ENCODE measurements around the gene CFDP1.
"Not testable (repeated sequence)": the region's sequence is repeated elsewhere in the genome, so short reads cannot be mapped to it uniquely, and the experiment has no call there.

The CFDP1 gene

DNA sequence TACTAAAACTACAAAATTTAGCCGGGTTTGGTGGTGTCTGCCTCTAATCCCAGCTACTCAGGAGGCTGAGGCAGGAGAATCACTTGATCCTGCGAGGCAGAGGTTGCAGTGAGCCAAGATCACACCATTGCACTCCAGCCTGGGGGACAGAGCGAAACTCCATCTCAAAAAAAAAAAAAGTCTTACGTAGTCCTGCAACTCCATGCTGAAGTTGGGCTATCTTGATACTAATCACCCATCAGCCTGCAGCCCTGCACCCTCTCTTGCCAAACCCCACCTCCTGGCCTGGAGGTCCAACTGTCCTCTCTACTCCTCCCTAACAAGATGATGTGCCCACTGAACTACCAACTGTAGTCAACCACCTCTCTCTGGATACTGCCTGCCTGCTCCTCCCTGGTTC lies 26.4 kb upstream of the CFDP1 start:
- DNase-seq (ENCODE audit: low read depth in 3 of 3, low spot score in 1 of 3): no peak

DNA sequence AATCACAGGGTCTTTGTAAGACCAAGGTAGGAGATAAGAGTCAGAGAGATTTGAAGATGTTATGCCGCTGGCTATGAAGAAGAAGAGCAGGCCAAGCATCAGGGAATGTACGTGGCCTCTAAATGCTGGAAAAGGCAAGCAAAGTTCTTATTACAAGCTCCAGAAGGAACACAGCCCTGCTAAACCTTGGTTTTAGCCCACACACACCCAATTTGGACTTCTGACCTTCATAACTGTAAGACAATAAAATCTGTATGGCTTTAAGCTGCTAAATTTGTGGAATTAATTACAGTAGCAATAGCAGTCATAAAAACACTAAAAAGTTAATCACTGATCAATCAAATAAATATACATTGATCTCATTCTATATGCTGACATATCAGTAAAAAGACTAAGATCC lies 25.1 kb upstream of the CFDP1 start:
- DNase-seq (ENCODE audit: low read depth in 3 of 3, low spot score in 1 of 3): no peak

DNA sequence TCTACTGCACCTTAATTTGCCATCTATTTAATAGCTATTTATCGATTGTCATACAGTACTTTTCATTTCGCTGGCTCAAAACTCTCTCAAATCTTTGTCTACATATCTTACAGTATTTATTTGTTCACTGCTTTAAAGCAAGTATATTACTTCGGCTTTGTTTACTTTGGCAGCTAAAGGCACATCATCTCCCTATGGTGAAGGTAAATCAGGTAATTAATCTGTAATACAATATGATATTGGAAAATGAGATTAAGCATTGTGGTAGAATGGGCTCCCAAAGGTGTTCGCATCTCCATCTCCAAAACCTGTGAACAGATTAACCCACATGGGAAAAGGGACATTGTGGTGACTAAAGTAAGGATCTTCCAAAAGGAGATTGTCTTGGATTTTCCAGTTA lies 24.7 kb upstream of the CFDP1 start:
- no peak for DNase-seq (ENCODE audit: low read depth in 3 of 3, low spot score in 1 of 3)

DNA sequence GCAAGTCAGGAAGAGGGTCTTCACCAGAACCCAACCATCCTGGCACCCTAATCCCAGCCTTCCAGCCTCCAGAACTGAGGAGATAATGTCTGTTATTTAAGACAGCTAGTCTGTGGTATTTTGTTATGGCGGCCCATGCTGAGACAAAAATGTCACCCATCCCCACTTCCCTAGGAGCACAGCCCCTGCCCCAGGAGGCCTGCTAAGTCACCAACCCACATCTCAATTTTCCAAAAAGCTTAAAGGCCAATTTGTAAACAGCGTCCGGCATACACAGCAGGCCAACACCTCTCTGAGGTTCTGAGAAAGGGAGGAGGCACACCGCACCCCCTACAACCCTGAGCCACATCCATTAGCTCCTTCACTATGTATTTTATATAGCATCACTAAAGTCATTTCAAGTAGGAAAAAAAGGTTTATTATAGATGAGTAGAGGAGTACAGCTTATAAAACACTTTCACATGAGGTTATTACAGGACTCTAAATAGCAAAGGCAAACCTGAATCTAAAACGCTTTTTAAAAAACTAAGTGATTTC lies 24.2 kb upstream of the CFDP1 start:
- no peak for DNase-seq (ENCODE audit: low read depth in 3 of 3, low spot score in 1 of 3)

DNA sequence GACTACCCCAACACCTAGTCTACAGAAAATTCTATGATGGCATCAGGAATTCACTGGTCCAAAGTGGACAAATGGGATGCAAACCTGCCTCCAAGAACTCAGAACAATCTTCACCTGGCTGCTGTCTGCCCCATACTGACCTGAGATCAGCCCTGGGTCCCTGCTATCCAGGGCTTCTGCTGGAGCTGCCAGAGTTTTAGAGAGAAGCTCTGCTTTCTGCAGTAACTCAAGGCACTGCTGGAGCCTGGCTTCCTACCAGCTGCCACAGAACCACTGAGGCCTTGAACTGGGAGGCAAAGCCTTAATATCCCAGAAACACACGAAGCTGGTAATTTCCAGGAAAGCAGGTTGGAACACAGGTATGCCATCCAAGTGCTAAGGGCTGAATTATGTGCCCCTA lies 23.7 kb upstream of the CFDP1 start:
- DNase-seq (ENCODE audit: low read depth in 3 of 3, low spot score in 1 of 3): no peak

DNA sequence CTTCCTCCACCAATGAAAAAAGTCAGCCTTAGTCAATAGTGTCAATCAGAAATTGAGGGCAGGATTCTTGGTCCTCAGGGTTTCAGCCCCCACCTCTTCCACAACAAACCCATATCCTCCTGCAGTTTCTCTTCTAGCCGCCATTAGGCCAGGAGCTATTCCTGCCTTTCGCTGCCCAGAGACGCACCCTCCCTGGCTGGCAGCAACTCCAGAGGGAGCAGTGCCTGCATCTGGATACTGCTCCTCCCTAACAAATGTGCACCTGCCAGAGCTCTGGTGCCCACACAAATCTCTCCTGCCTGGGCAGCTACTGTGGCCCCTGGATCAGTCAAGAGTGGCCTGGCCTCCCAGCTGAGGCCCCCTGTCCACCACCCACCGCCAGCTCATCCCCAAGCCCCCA lies 23.2 kb upstream of the CFDP1 start:
- not testable (repeated sequence) for DNase-seq (ENCODE audit: low read depth in 3 of 3, low spot score in 1 of 3)

DNA sequence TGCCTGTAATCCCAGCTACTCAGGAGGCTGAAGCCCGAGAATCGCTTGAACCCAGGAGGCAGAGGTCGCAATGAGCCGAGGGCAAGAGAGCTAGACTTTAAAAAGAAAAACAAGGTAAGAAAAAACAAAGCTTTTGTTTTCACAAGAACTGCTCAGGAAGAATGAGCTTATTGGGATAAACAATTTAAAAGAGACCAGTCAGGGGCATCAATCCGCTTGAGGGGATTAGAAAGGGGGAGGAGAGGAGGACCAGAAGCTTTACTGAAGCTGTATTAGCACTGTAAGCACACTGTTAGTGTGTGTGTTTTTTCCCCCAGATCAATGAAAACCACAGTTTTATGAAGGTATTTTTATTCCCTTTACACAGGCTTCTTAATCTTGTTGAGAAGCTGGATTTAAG lies 22.4 kb upstream of the CFDP1 start:
- DNase-seq (ENCODE audit: low read depth in 3 of 3, low spot score in 1 of 3): no peak

DNA sequence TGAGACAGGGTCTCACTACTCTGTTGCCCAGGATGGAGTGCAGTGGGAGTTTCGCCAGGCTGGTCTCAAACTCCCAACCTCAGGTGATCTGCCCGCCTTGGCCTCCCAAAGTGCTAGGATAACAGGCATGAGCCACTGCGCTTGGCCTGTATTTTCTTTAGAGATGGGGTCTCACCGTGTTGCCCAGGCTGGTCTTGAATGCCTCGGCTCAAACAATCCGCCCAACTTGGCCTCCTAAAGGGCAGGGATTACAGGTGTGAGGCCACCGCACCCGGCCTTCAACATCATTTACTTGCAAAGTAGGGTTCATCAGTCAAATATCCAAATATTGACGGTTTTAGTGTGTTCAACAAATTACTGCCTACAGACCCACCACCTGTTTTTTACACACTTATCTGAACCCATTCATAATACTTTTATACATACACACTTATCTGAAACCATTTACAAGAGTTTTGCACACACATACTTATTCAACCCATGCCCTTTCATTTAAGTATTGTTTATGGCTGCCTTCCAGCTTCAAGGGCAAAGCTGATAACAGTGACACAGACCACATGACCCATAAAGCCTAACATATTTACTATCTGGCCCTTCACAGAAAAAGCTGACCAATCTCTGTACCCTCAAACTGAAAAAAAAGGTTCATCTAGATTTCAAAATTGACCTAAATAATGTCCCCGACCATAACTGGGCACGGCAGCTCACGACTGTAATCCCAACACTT lies 19.3 kb upstream of the CFDP1 start:
- DNase-seq (ENCODE audit: low read depth in 3 of 3, low spot score in 1 of 3): no peak

DNA sequence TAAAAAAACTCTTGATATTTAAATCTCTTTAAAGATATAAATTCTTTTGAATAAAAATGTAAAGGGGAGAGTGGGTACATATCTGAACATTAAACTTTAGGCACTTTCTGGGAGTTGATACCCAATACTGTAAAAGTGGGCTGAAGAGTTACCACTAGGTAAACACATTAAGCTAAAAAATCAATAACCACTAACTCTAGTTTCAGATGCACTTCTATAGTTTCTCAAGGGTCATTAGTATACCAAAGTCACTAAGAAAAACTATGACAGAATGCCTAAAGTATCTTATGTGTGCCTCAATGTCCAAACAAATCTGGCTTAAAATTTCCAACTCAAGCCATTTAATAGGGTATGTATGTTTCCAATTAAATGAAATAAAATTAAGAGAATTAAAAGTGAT lies 13.1 kb upstream of the CFDP1 start:
- DNase-seq (ENCODE audit: low read depth in 3 of 3, low spot score in 1 of 3): no peak

DNA sequence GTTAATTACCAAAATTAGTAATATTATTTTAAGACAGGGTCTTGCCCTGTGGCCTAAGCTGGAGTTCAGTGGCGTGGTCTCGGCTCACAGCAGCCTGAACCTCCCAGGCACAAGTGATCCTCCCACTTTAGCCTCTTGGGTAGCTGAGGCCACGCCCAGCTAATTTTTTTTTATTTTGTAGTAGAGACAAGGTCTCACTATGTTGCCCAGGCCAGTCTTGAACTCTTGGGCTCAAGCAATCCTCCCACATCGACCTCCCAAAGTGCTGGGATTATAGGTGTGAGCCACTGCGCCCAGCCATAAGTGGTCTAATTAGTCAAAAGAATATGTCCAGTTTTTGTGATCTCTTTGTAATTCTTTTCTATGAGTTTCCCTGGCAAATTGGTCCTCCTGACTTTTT lies 12.0 kb upstream of the CFDP1 start:
- no peak for DNase-seq (ENCODE audit: low read depth in 3 of 3, low spot score in 1 of 3)

DNA sequence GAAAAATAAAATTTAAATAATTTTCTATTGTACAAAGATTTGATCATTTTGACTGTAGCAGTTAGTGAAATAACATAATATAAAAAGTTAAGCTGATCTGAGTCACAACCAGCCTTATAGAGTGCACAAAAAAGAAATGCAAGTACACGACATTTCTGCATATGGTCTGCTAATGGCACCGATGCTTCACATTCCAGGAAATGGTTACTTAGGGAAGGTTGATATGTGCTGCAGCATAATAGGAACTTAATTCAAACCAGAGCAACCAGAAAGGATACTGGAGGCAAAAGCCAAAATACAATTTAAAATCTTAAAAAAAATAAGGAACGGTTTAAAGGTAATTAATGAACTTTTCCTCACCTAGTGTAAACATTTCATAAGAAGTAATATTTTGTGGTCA lies 10.0 kb upstream of the CFDP1 start:
- no peak for DNase-seq (ENCODE audit: low read depth in 3 of 3, low spot score in 1 of 3)

DNA sequence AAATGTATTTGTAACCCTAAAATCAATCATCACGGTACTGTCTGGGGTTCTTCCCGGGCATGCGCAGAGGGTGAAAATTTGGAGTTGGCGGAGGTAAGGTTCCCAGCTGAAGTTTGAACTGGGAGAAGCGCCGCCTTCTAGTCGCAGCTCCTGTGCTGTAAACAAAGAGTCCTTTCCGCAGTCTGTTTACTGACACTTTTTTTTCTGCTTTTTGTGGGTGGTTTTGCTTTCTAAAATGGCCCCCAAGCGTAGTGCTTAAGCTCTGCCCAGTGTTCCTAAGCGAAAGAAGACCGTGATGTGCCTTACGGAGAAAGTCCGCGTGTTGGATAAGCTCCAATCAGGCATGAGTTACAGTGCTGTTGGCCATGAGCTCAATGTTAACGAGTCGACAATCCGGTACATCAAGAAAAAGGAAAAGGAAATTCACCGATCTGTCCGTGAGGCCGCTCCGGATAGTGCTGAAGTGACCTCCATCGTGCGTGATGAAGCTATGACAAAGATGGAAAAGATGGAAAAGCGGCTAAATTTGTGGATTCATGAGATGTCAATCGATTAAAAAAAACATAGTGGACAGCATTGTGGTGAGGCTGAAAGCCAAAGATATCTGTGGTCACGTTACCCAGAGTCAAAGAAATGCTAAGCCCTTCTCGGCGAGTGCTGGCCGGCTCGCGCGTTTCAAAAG lies 570 bp upstream of the CFDP1 start:
- peak in 1 of 3 donors; percentile 54 for DNase-seq (ENCODE audit: low read depth in 3 of 3, low spot score in 1 of 3)

DNA sequence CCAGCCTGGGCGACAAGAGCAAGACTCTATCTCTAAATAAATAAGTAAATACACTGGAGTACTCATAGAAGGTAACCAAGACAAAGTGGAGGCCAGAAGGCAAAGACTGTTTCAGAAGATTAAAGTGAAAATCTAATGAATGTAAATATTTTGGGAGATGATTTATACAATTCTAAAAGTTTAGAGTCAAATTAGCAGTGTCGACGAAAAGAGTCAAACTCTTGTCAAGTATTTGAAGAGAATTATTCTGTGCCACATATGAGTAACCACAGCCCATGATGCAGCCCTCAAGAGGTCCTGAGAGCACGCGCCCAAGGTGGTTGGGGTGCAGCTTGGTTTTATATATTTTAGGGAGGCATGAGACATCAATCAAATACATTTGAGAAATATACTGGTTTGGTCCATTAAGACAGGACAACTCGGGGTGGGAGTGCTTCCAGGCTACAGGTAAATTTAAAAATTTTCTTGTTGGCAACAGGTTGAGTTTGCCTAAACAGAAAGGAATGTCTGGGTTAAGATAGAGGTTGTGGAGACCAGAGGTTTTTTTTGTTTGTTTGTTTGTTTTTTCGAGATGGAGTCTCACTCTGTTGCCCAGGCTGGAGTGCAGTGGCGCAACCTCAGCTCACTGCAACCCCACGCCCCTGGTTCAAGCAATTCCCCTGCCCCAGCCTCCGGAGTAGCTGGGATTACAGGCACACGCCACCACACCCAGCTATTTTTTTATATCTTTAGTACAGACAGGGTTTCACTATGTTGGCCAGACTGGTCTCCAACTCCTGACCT lies 3.5 kb downstream of the CFDP1 start:
- DNase-seq (ENCODE audit: low read depth in 3 of 3, low spot score in 1 of 3): no peak

DNA sequence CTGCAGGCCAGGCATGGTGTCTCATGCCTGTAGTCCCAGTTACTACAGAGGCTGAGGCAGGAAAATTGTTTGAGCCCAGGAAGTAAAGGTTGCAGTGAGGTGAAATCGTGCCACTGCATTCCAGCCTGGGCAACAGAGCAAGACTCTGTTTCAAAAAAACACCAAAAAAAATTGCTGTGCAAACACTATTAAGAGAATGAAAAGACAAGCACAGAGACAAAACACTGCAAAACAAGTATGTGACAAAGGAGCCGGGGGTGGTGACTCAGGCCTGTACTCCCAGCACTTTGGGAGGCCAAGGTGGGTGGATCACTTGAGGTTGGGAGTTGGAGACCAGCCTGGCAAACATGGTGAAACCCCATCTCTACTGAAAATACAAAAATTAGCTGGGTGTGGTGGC lies 6.8 kb downstream of the CFDP1 start:
- DNase-seq (ENCODE audit: low read depth in 3 of 3, low spot score in 1 of 3): not testable (repeated sequence)

DNA sequence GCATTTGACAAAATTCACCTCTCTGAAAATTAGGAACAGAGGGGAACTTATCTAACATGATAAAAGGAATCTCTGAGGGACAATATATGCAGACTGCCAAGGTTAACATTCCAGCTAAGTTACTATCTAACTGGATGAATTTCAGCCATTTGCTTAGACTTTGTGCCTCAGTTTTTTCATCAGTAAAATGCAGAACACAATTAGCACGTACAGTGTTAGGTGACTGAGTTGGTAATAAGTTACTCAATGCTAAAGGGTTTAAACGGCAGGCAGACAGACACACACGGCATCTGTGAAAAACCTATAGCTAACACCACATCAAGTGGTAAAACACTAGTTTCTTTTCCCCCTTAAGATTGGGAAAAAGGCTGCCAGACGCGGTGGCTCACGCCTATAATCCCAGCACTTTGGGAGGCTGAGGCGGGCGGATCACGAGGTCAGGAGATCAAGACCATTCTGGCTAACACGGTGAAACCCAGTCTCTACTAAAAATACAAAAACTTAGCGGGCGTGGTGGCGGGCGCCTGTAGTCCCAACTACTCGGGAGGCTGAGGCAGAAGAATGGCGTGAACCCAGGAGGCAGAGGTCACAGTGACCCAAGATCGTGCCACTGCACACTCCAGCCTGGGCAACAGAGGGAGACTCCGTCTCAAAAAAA lies 9.1 kb downstream of the CFDP1 start:
- not testable (repeated sequence) for DNase-seq (ENCODE audit: low read depth in 3 of 3, low spot score in 1 of 3)

DNA sequence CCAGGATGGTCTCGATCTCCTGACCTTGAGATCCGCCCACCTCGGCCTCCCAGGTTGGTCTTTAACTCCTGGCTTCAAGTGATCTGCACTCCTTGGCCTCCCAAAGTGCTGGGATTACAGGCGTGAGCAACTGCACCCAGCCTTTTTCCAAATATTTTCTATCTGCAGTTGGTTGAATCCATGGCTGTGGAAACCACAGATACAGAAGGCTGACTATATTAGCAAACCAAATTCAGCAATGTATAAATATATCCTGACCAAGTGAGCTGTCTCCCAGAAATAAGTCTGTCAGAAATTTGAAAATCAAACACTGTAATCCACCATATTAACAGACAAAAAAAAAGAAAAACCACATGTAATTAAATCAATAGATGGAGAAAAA lies 9.6 kb downstream of the CFDP1 start:
- DNase-seq (ENCODE audit: low read depth in 3 of 3, low spot score in 1 of 3): no peak

DNA sequence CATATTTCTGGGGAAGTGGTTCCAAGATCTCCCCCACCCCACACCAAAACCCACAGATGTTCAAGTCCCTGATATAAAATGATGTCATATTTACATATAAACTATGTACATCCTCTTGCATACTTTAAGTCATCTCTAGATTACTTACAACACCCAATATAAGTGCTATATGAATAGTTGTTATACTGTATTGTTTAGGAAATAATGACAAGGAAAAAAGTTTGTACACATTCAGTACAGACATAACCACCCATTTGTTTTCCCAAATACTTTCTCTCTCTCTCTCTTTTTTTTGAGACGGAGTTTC lies 11.5 kb downstream of the CFDP1 start:
- DNase-seq (ENCODE audit: low read depth in 3 of 3, low spot score in 1 of 3): no peak

DNA sequence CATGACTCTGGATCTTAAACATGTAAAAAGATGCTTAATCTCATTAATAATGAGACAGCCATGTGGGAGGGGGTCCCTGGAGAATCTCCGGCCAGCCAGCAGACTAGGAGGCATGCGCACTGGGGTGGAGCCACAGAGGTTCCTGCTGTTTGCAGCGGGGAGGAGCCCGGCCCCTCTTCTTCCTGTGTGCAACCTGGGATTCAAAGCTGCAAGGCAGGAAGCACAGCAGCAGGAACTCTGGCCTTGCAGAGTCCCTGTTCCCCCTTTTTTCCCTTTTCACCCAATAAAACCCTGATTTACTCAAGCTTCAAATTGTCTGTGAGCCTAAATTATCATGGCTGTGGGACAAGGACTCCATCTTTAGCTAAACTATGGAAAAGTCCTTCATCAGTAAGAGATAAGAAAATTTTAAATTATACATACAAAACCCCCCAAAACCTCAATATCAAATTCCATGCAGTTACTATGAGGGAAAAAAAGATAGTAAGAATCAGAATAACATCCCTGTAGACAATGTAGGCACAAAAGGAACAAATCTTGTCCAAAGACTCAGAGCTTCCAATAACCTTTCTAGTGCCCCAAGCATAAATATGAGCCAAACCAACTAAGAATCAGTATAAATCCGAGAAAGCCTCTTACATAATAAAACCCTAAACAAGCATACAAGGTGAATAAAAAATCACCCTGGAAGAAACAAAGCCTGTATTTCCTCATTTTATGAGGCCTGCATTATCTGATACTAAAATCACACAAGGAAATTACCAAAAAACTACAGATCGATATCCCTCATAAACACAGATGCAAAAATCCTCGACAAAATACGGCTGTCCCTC lies 12.1 kb downstream of the CFDP1 start:
- no peak for DNase-seq (ENCODE audit: low read depth in 3 of 3, low spot score in 1 of 3)

DNA sequence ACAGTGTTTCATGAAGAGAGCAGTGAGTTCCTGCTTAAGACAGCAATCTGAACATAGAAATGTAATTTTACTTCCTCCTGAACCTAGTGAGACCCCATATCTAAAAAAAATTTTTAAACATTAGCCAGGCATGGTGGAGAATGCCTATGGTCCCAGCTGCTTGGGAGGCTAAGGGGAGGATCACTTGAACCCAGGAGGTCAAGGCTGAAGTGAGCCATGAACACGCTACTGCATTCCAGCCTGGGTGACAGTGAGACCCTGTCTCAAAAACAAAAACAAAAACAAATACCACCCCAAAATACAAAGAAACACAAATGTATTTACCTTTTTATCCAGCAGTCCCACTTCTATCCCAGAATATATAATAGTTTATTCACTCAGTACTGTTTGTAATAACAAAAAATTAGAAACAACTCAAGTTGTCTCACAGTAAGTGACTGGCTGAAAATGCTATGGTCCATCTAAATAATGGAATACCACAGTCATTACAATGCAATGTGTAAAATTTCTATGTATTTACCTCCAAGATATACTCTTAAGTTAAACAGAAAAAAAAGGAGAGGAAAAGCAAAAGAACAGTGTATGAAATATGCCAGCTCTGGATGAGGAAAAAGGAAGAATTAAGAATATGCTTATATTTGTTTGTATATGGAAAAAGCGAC lies 16.3 kb downstream of the CFDP1 start:
- DNase-seq (ENCODE audit: low read depth in 3 of 3, low spot score in 1 of 3): no peak

DNA sequence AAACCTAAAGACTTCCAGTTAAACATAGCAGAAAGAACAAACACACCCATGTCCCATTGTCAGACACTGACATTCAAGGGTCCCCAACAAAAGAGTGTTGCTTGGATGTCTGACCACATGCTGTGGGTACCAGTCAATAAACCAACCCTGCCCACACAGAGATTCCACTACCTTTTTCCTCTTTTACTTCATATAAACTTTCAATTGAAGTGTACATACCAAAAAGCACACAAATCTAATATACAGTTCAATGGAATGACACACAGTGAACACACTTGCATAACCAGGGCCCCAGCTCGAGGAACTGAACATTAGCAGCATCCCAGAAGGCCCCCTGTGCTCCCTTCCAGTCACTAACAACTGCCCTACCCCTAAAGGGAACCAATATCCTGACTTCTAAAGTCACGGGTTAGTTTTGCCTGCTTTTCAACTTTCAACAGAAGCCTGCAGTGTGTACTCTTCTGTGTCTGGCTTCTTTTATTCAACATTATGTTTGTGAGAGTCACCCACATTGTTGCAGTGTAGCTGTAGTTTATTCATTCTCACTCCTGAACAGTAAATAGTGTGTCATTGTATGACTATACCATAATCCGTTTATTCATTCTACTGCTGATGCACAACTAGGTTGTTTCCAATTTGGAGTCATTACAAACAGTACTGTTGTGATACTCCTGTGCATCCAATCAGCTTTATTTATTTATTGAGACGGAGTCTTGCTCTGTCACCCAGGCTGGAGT lies 18.0 kb downstream of the CFDP1 start:
- DNase-seq (ENCODE audit: low read depth in 3 of 3, low spot score in 1 of 3): no peak

Data from stimulated activated CD4-positive, alpha-beta T cell treated with anti-CD3 and anti-CD28 coated beads, TNF-alpha, amount 100 ng/mL, for 1 hour (primary cell).